GM12874 (cell line): ENCODE data around the gene NOTCH1.

Source experiments
- TF ChIP-seq, protein P1 (sequence below): IDR thresholded peaks from 2 replicates; pipeline ENCODE4 v1.5.1; 2011; ENCODE audit warnings: low read depth, mild to moderate bottlenecking, control low read depth, low read length, moderate library complexity; ENCODE audit not compliant: insufficient read depth

The NOTCH1 gene

GRCh38 chr9:136549010-136549980 lies 3.4 kb upstream of the NOTCH1 start:
- TF ChIP-seq, protein P1, sequence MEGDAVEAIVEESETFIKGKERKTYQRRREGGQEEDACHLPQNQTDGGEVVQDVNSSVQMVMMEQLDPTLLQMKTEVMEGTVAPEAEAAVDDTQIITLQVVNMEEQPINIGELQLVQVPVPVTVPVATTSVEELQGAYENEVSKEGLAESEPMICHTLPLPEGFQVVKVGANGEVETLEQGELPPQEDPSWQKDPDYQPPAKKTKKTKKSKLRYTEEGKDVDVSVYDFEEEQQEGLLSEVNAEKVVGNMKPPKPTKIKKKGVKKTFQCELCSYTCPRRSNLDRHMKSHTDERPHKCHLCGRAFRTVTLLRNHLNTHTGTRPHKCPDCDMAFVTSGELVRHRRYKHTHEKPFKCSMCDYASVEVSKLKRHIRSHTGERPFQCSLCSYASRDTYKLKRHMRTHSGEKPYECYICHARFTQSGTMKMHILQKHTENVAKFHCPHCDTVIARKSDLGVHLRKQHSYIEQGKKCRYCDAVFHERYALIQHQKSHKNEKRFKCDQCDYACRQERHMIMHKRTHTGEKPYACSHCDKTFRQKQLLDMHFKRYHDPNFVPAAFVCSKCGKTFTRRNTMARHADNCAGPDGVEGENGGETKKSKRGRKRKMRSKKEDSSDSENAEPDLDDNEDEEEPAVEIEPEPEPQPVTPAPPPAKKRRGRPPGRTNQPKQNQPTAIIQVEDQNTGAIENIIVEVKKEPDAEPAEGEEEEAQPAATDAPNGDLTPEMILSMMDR: no peak

GRCh38 chr9:136547508-136548215 lies 1.8 kb upstream of the NOTCH1 start:
- TF ChIP-seq, protein P1: no peak

DNA sequence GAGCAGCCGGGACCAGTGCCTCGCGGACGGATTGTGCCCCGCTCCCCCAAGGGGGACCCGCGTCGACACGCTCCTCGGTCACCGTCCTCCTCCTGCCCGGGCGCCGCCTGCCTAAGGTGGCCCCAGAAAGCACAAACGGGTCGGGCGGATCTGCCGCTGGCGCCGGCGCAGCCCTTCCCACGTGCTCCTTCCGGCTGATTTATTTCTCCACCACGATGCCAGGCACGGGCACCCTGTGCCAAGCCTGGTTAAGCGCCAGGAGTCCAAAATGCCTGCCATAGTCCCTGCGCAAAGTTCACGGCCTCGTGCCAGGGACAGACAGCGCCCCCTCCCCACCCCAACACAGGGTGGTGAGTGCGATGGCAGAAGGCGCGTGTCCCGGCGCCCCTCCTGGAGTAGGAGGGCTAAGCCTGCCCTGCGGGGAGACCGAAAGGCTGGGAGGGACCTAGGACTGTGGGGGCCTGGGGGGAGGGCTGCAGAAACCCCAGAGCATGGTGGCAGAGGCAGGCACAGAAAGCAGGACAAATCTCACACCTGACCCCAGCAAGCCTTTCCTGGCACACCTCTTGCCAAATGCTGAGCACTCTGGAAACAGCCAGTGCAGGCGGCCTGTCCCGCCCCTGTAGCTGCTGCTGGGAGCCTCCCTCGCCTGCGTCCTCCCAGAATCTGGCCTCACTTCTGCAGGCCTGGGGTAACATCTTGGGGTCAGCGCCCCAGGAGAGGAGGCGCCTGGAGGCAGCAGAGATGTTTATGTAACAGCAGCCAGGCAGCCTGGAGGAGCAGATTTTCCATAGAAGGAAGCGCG lies 1.1 kb upstream of the NOTCH1 start:
- TF ChIP-seq, protein P1: no peak

- TF ChIP-seq, protein P1: no peak
Measured at GRCh38 chr9:136545692-136545964, 220 bp downstream of the NOTCH1 start.

DNA sequence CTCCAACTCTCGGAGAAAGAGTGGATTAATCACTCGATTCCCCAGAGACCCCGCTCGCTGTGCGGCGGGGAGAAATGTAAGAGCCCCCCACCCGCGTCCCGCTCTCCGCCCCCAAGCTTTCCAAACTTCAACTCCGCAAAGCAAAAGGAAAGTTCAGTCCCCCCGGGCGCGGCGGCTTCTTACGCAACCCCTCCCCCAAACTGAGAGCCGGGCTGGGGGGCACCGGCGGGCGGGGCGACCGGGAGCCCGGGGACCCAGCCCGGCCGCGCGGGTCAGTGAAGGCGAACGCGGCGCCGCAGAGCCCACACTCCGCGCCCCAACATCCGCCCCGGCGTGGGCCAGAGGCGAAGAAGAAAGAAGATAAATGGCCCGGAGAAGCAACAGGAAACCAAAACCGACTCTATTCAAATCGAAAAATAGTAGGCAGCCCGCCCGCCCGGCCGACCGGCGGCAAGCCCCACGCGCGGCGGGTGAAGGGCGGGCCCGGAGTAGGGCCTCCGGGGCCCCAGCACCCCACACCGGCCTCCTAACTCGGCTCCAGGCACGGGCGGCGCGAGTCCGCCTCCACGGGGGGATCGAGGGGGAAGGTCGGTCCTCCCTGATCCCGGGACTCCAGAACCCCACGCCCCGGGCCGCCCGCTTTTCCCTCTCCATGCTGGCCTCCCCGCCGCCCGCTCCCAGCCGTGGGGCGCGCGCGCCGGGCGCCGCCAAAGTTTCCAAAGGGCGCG lies 720 bp downstream of the NOTCH1 start:
- TF ChIP-seq, protein P1: no peak

- TF ChIP-seq, protein P1: no peak
Measured at GRCh38 chr9:136544548-136544963, 1.3 kb downstream of the NOTCH1 start.
